Hematopoietic multipotent progenitor cell (in vitro differentiated cells): ENCODE results near the gene RCAN3. TPM values are rescaled to one million over a fixed set of nuclear protein-coding genes. Genes with fewer than 3 reads are reported as not detected.
A peak's percentile ranks its signal among the peaks of the same experiment; 100 is the strongest.
"Not testable (repeated sequence)": the region's sequence is repeated elsewhere in the genome, so short reads cannot be mapped to it uniquely, and the experiment has no call there.

Source experiments
- DNase-seq, 3 donors: peaks; one replicate each; pipeline ENCODE4 v3.0.0-alpha.2; 2011 to 2015; ENCODE audit warnings: low read depth in 2 of 3, low spot score in 2 of 3
- total RNA-seq: library from RNA; depleted of rRNA; stranded (reverse); fragments of >200 nt; gene quantifications from one replicate; pipeline ENCODE4 v1.2.3, GENCODE V29; 2012

RCAN3 gene
- total RNA-seq, 1 donor = 11.6 TPM

DNA sequence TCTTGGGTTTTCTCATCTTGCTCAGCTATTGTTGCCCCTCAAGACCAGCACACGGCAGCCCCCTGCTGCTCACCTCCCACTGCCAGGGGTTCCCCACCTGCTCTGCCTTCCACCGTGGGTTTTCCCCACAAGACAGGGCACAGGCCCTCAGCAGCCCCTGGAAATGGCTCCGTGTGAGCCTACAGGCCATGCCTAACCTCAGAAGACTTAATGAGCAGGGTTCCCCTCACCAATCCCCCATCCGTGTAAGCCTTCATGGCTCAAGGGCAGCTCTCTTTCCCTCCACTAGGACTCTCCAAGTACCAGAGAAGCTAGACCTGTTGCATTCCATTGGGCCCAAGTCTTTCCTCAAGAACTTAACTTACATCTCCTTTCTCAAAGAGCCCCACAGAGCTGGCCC, 18.4 kb upstream of the RCAN3 start:
- no peak for DNase-seq

DNA sequence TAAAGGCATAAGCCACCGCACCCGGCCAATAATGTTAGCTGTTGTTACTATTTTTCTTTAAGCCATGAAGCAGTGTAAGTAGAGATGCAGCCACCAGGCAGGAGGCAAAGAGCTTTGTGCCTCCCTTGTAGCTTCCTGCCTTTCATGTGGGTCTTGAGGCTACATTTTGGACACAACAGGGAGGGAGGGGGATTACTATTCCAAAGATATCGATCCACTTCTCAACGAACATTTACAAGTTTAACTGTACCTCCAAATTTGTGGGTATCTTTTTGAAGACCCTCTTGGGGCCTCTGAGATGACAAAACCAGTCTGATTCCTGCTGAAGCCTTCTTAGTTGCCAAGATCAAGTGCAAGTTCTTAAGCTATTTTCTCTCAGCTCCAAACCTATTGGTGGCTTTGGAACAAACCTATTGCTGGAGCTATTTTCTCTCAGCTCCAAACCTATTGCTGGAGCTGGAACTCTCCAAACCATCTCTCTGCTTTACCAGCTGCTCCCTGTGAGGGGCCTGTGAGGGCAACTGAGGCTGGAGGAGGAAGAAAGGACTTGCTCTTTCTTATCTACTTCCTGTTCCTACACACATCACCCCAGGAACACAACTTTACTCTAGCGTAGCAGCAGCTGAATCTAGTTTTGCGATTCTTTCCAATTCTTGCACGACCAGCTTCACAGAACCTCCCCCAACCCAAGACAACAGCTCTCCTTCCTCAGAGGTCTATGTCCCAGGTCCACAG, 16.1 kb upstream of the RCAN3 start:
- DNase-seq = no peak

DNA sequence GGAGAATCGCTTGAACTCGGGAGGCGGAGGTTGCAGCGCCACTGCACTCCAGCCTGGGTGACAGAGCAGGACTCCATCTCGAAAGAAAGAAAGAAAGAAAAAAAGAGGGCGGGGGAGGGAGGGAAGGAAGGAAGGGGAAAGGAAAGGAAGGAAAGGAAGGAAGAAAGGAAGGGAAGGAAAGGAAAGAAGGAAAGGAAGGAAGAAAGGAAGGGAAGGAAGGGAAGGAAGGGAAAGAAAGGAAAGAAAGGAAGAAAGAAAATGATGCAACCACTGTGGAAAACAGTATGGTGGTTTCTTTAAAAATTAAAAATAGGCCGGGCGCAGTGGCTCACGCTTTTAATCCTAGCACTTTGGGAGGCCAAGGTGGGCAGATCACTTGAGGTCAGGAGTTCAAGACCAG, 15.2 kb upstream of the RCAN3 start:
- no peak for DNase-seq

DNA sequence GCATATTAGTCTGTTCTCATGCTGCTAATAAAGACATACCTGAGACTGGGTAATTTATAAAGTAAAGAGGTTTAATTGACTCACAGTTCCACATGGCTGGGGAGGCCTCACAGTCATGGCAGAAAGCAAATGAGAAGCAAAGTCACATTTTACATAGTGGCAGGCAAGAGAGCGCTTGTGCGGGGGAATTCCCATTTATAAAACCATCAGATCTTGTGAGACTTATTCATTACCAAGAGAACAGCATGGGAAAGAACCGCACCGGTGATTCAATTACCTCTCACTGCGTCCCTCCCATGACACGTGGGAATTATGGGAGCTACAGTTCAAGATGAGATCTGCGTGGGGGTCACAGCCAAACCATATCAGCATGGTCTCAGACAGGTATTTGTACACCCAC, 14.5 kb upstream of the RCAN3 start:
- DNase-seq = not testable (repeated sequence)

DNA sequence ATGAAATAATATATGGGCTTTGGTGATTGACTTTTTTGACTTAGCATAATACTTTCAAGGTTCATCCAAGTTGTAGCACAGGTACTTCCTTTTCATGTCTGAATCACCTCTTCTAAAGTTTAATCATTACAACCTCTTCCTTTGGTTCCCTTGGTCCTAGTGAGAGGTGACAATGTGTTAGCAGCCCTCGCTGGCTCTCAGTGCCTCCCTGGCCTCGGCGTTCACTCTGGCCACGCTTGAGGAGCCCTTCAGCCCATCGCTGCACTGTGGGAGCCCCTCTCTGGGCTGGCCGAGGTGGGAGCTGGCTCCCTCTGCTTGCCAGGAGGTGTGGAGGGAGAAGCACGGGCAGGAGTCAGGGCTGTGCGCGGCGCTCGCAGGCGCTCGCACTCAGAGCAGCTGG, 13.0 kb upstream of the RCAN3 start:
- DNase-seq = no peak

DNA sequence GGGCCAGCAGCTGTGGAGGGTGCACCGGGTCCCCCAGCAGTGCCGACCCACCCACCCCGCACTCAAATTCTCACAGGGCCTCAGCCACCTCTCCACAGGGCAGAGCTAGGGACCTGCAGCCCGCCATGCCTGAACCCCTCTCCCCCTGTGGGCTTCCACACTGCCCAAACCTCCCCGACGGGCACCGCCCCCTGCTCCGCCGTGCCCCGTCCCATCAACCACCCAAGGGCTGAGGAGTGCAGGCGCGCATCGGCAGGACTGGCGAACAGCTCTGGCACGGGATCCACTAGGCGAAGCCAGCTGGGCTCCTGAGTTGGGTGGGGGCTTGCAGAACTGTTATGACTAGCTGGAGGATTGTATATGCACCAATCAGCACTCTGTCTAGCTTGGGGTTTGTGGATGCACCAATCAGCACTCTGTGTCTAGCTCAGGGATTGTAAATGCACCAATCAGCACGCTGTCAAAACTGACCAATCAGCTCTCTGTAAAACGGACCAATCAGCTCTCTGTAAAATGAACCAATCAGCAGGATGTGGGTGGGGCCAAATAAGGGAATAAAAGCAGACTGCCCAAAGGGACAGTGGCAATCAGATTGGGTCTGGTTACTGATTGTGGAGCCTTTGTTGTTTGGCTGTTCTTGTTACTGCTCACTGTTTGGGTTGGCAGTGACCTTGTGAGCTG, 12.4 kb upstream of the RCAN3 start:
- DNase-seq = no peak

DNA sequence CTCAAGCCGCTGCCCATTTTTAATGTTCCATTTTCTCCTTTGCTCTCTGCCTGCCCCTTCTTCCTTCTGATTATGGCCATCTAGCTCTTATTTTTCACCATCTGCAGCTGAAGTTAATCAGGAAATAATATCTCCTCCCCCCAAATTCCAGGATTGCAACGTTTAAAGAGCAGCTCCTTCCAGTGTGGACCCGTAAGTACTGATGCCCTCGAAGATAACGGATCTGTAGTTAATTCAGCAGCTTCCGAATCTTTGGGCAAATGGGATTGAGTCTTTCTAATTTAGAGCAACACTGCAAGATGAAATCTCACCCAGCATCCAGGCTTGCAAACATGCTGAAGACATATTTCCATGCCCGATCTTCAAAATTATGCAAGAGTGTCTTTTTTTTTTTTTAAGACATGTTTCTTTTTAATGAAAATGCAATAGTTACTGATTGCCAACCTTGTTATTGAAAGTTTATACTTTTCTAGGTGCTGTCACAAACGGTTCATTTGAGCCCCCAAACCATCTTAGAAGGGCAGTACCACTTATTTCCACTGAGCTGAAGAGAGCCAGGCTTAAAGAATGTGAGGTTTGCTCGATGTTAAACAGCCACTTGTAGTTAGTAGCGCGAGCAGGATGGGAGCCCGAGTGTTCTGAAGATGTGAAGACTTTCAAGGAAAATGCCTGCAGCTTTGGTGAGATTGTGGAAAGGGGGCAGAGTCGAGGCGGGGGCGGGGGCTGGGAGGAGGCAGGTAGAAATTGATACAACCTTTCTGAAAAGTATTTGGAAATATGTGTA, 10.9 kb upstream of the RCAN3 start:
- DNase-seq = no peak

DNA sequence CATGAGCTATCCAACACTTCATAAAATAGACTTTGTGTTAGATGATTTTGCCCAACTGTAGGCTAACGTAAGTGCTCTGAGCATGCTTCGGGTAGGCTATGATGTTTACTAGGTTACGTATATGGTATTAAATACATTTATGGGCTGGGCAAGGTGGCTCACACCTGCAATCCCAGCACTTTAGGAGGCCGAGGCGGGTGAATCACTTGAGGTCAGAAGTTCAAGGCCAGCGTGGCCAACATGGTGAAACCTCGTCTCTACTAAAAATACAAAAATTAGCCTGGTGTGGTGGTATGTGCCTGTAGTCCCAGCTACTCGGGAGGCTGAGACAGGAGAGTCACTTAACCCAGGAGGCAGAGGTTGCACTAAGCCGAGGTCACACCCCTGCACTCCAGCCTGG, 9.7 kb upstream of the RCAN3 start:
- DNase-seq = not testable (repeated sequence)

DNA sequence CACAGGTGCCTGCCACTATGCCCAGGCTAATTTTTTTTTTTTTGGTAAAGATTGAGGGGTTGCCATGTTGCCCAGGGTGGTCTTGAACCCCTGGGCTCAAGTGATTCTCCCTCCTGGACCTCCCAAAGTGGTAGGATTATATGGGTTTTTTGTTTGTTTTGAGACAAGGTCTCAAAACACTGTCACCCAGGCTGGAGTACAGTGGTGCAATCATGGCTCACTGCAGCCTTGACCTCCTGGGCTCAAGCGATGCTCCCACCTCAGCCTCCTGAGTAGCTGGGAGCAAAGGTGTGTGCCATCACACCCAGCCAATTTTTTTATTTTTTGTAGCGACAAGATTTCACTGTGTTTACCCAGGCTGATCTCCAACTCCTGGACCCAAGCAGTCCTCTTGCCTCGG, 8.9 kb upstream of the RCAN3 start:
- no peak for DNase-seq

DNA sequence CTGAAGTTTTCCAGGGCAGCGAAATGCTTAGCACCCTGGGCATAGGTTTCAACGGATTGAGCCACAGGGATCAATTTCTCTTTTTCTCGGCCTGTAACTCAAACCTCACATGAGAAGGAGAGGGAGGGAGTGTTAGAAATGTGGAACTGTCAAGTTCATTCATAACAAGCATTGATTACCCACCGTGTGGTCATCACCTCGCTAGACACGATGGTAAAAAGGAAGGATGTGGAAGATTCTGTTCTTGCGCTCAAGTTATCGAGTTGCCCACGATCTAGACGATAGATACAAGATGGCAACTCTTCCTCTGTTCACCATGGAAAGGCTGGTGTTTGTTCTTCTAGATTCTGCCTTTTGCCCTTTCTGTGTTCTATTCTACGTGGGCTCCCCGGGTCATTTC, 4.0 kb upstream of the RCAN3 start:
- no peak for DNase-seq

DNA sequence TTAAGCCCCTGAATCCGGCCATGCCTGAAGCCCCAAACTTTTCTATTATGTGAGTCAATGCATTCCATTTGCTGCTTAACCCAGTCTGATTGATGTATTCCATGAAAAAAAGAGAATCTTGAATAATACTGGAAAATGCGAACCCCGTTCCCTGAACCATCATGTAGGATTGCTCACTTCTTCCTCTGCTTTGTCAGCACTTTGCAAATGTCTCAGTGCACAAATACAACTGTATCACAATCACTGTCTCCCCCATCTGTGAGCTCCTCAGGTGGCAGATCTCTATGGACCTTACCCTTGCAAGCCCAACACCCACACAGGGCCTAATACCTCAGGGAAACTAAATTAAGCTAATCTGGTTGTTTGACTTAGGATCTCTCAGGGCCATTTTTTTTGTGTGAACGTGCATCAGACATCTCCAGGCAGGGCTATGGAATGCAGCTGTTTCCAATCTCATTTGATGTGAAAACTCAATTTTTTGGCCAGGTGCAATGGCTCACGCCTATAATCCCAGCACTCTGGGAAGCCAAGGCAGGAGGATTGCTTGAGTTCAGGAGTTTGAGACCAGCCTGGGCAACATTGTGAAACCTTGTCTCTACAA, 2.1 kb upstream of the RCAN3 start:
- no peak for DNase-seq

DNA sequence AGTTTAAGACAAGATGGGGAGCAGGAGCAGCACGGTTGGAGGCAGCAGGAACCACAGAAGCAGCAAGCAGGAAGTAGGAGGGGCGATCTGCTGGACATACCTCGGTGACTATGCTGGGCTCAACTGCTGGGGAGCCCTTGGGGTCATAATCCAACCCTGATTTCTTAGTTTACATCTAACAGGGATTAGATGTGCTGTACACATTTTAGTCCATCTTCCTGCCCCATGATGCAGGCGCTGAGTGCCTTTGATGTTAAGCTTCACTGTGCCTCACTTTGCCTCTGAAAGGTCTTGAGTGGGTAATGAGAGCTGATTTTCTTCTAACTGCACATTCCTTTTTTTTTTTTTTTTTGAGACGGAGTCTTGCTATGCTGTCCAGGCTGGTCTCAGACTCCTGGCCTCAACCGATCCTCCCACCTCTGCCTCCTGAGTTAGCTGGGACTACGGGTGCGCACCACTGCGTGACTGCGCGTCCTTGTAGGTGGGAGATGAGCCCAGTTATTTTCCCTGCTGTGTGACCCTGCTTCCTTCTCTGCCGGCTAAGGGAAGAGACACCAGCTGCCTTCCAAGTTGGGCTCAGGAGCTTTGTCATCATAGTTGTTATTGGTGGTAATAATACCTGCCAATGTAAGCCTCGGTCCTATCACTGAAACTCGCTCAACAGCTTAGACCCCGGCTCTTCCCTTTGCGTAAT, 1.1 kb upstream of the RCAN3 start:
- DNase-seq = peak in 2 of 3 donors; percentile 34 to 48

DNA sequence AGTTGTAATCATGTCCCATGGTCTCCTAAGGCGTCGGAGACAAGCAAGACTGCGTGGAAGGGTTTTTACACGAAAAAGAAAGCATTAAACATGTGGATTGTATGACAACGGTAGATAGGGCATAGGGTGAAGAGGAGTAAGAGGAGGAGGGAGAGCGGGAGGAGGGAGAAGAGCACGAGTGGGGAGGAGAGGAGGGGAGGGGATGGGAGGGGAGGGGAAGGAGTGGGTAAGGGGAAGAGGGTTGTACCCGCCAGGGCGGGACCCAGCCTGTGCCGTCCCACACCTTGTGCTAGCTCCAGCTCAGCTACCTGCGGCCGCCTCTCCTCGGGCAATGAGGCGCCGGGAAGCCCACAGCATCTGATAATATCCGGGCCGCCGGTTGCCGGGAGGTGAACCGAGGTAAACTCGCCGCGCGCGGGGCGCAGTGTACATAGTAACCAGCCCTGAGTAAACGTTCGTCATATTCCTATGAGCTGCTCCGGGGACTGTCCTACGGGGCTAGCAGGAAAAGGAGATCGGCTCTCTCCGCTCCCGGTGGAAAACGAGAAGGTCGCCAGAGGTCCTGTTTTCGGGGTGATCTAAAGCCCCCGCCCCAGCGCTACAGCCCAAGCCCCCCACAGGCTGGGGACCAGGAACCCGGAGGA, 449 bp upstream of the RCAN3 start:
- DNase-seq = peak; percentile 73 to 81 (median 77)

DNA sequence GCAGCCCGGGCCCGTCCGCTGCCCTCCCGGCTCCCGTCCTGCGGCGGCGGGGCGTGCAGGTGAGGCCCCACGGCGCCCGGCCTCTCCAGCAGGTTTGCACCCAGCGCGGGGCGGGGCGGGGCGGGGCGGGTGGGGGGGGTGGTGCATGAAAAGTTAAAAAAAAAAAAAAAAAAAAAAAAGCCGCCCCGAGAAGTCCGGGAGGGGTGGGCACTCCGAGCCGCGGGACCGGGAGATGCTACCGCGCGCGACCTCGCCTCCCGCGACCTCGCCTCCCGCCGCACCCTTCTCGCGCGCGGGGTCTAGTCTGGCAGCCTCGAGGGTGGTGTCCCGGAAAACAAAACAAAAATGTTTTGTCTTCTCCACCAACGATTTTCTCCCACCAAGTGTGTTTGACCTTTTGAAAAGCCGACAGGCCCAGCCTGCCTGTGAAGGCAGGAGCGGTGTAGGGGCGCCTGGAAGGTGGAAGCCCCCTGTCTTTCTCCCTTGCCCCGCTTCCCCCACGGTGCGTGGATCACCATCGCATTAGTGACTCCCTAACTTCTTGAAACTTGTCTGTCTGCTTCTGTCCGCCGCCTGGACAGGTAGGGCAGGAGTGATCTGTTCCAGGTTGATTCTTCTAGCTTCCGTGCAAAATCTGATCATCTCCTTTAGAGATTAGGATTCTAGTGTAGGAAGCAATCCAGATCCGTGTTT, 569 bp downstream of the RCAN3 start:
- peak in 2 of 3 donors; percentile 17 to 27 for DNase-seq

DNA sequence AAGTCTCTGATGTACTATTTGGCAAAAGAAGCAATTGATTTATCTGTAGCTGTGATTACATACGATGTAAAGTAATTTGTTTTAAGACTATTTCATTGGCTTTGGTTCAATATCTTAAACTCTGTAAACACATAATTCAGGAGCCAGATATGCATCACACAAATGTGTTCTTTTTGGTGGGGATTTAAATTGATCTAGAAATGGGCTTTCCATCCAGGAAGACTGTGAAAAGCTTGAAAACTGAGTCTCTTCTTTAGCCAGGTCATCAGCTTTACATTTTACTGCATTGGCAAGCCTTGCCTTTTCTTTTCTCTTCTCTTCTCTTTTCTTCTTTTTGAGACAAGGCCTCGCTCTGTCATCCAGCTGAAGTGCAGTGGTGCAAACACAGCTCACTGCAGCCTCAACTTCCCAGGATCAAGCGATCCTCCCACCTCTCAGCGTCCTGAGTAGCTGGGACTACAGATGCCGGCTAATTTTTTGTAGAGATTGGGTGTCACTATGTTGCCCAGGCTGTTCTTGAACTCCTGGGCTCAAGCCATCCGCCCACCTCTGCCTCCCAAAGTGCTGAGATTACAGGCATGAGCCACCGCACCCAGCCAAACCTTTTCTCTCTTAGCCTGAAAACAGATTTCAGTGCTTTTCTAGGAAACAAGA, 1.4 kb downstream of the RCAN3 start:
- no peak for DNase-seq

DNA sequence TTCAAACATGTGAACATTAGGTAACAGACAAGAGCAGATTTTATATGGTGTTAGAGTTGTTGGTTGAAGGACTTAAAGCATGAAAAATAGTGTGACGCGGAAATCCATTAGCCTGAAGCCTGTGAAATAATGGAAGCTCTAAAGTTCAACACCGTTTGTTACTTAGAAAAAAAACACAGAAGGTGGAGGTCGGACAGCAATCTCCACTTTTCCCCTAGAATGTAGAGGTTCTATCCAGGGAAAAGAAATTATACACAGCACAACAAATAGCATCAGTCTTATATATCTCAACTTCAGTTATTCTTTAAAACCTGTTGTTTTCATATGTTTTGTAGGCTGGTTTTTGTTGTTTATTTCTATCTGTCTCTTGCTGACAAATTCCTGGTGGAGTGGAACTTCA, 1.9 kb downstream of the RCAN3 start:
- no peak for DNase-seq

DNA sequence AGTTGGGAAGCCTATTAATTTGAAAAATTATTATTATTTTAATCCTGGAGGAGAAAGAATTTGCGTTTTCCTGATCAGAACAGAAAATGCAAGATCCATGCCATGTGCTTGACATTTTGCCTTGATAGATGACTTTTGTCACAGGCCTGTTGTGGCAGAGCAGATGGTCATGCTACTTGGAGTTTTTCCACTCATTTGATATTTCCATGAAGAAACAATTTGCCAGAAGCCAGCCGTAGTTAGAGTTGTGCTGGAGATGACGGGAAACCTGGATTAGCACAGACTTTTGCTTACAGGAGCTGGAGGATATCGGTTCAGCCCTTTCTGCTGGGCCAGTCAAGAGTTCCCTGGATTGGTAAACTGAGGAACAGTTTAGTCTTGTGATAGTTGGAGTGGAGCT, 3.2 kb downstream of the RCAN3 start:
- DNase-seq = no peak

DNA sequence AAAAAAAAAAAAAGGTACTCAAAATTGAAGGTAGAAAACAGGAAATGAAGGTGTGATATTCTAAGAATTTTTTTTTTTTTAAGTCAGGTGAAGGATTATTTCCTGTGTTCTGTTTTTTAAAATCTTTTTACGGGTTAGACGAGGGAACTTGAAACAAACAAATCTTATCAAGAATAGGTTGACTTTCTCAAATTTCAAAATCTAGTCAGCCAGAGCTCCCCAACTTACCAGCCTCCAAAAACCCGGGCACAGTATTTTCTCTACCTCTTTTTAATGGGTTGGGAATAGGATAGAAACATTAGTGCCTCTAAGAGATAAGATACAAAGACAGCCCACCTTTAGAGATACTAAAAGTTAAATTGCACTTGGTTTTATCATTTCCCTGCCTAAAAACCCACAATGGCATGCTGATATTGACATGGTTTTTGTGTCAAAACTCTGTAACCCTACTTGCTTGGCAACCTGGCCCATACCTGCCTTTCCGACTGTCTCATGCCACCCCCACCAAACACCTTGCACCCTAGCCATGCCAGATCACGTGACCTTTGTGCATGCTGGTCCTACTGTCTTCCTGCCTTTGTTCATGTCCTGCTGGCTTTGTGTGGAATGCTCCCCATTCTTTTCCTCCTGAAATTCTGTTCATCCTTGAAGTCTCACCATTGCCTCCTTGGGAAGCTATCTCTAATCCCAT, 4.2 kb downstream of the RCAN3 start:
- no peak for DNase-seq

DNA sequence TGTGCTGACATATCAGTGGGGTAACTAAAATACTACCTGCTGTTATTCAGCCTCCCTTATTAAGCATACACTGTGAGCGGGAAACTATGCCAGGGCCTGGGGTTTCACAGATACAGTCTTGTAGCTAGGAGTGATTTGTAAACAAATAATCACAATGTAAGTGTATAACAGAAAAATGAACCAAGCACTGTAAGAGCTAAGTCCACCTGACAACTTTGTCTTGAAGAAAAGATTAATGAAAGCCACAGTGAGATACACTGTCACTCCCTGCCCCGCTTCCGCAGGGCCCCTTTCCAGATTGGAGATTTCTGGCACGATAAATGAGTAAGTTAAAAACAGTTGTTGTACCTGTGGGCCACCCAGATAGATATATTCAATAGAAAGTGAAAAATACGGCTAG, 4.8 kb downstream of the RCAN3 start:
- DNase-seq = no peak
